Measurements from ENCODE around the gene NECAP2. TPM values are rescaled to one million over a fixed set of nuclear protein-coding genes. Genes with fewer than 3 reads are reported as not detected.

Gene NECAP2
- polyA plus RNA-seq, 2 donors = 26.3 to 32.5 TPM

- peaks cover 0 to 2% of the 10 kb centered on the region in 2 donors for H3K4me1 ChIP-seq (ENCODE audit: control insufficient read depth in 2 of 2, insufficient read depth in 2 of 2, low read length in 1 of 2)
- no peaks in the 10 kb centered on the region for H3K9me3 ChIP-seq (ENCODE audit: control insufficient read depth in 2 of 2, insufficient read depth in 1 of 2, low read depth in 1 of 2, low read length in 1 of 2)
- WGBS, 2 donors = 82 to 95% methylated on average over 7 of the region's 7 CpGs
- H3K36me3 ChIP-seq (ENCODE audit: control insufficient read depth in 2 of 2, insufficient read depth in 2 of 2, low read length in 1 of 2) = no peaks in the 10 kb centered on the region
- H3K4me3 ChIP-seq (ENCODE audit: low read depth in 1 of 2, low read length in 2 of 2) = no peak overlapping the region
- H3K27ac ChIP-seq (ENCODE audit: low read depth in 2 of 2, low read length in 1 of 2) = no peak overlapping the region
- H3K27me3 ChIP-seq (ENCODE audit: control insufficient read depth in 1 of 2, insufficient read depth in 2 of 2, low read length in 2 of 2) = no peaks in the 10 kb centered on the region
These were observed 18.5 kb upstream of the NECAP2 start for GRCh38 chr1:16422041-16422440.

- no peaks in the 10 kb centered on the region for H3K27me3 ChIP-seq (ENCODE audit: control insufficient read depth in 1 of 2, insufficient read depth in 2 of 2, low read length in 2 of 2)
- H3K4me3 ChIP-seq (ENCODE audit: low read depth in 1 of 2, low read length in 2 of 2) = no peak overlapping the region
- H3K36me3 ChIP-seq (ENCODE audit: control insufficient read depth in 2 of 2, insufficient read depth in 2 of 2, low read length in 1 of 2) = no peaks in the 10 kb centered on the region
- no peak overlapping the region for H3K27ac ChIP-seq (ENCODE audit: low read depth in 2 of 2, low read length in 1 of 2)
- WGBS, 2 donors = 88 to 91% methylated on average over 10 of the region's 10 CpGs
- no peaks in the 10 kb centered on the region for H3K9me3 ChIP-seq (ENCODE audit: control insufficient read depth in 2 of 2, insufficient read depth in 1 of 2, low read depth in 1 of 2, low read length in 1 of 2)
- H3K4me1 ChIP-seq (ENCODE audit: control insufficient read depth in 2 of 2, insufficient read depth in 2 of 2, low read length in 1 of 2) = peaks cover 0 to 2% of the 10 kb centered on the region in 2 donors
These were observed 15.1 kb upstream of the NECAP2 start for GRCh38 chr1:16425125-16426025.

GRCh38 chr1:16430606-16431005, 9.9 kb upstream of the NECAP2 start:
- Histone ChIP-seq H3K4me3 (ENCODE audit: low read depth in 1 of 2, low read length in 2 of 2) (no peak overlapping the region), H3K4me1 (ENCODE audit: control insufficient read depth in 2 of 2, insufficient read depth in 2 of 2, low read length in 1 of 2) (no peaks in the 10 kb centered on the region), H3K27me3 (ENCODE audit: control insufficient read depth in 1 of 2, insufficient read depth in 2 of 2, low read length in 2 of 2) (no peaks in the 10 kb centered on the region), H3K36me3 (ENCODE audit: control insufficient read depth in 2 of 2, insufficient read depth in 2 of 2, low read length in 1 of 2) (no peaks in the 10 kb centered on the region), H3K9me3 (ENCODE audit: control insufficient read depth in 2 of 2, insufficient read depth in 1 of 2, low read depth in 1 of 2, low read length in 1 of 2) (no peaks in the 10 kb centered on the region), H3K27ac (ENCODE audit: low read depth in 2 of 2, low read length in 1 of 2) (no peak overlapping the region)
- whole genome bisulfite sequencing, 2 donors = 77 to 86% methylated on average over 3 of the region's 3 CpGs

- Histone ChIP-seq H3K36me3 (ENCODE audit: control insufficient read depth in 2 of 2, insufficient read depth in 2 of 2, low read length in 1 of 2) (no peaks in the 10 kb centered on the region), H3K27me3 (ENCODE audit: control insufficient read depth in 1 of 2, insufficient read depth in 2 of 2, low read length in 2 of 2) (no peaks in the 10 kb centered on the region), H3K4me3 (ENCODE audit: low read depth in 1 of 2, low read length in 2 of 2) (no peak overlapping the region), H3K9me3 (ENCODE audit: control insufficient read depth in 2 of 2, insufficient read depth in 1 of 2, low read depth in 1 of 2, low read length in 1 of 2) (no peaks in the 10 kb centered on the region), H3K4me1 (ENCODE audit: control insufficient read depth in 2 of 2, insufficient read depth in 2 of 2, low read length in 1 of 2) (no peaks in the 10 kb centered on the region), H3K27ac (ENCODE audit: low read depth in 2 of 2, low read length in 1 of 2) (no peak overlapping the region)
- WGBS, 2 donors = 66 to 71% methylated on average over 9 of the region's 9 CpGs
These were observed 7.5 kb upstream of the NECAP2 start for GRCh38 chr1:16433030-16433429.

GRCh38 chr1:16434007-16434406, 6.5 kb upstream of the NECAP2 start:
- 97% methylated on average over 4 of the region's 4 CpGs for WGBS, 2 donors
- no peaks in the 10 kb centered on the region for H3K27me3 ChIP-seq (ENCODE audit: control insufficient read depth in 1 of 2, insufficient read depth in 2 of 2, low read length in 2 of 2)

GRCh38 chr1:16434501-16434900, 6.0 kb upstream of the NECAP2 start:
- Histone ChIP-seq H3K4me3 (ENCODE audit: low read depth in 1 of 2, low read length in 2 of 2) (no peak overlapping the region), H3K27ac (ENCODE audit: low read depth in 2 of 2, low read length in 1 of 2) (no peak overlapping the region), H3K4me1 (ENCODE audit: control insufficient read depth in 2 of 2, insufficient read depth in 2 of 2, low read length in 1 of 2) (no peaks in the 10 kb centered on the region), H3K27me3 (ENCODE audit: control insufficient read depth in 1 of 2, insufficient read depth in 2 of 2, low read length in 2 of 2) (no peaks in the 10 kb centered on the region), H3K36me3 (ENCODE audit: control insufficient read depth in 2 of 2, insufficient read depth in 2 of 2, low read length in 1 of 2) (no peaks in the 10 kb centered on the region), H3K9me3 (ENCODE audit: control insufficient read depth in 2 of 2, insufficient read depth in 1 of 2, low read depth in 1 of 2, low read length in 1 of 2) (no peaks in the 10 kb centered on the region)
- 64 to 65% methylated on average over 2 of the region's 2 CpGs for WGBS, 2 donors

More at GRCh38 chr1:16434007-16434406, 6.5 kb upstream of the NECAP2 start:
- no peak overlapping the region for H3K27ac ChIP-seq (ENCODE audit: low read depth in 2 of 2, low read length in 1 of 2)
- no peaks in the 10 kb centered on the region for H3K4me1 ChIP-seq (ENCODE audit: control insufficient read depth in 2 of 2, insufficient read depth in 2 of 2, low read length in 1 of 2)
- H3K9me3 ChIP-seq (ENCODE audit: control insufficient read depth in 2 of 2, insufficient read depth in 1 of 2, low read depth in 1 of 2, low read length in 1 of 2) = no peaks in the 10 kb centered on the region
- H3K4me3 ChIP-seq (ENCODE audit: low read depth in 1 of 2, low read length in 2 of 2) = no peak overlapping the region
- no peaks in the 10 kb centered on the region for H3K36me3 ChIP-seq (ENCODE audit: control insufficient read depth in 2 of 2, insufficient read depth in 2 of 2, low read length in 1 of 2)

- no peak within 1 kb of the TSS for H3K27ac ChIP-seq (ENCODE audit: low read depth in 2 of 2, low read length in 1 of 2)
- H3K4me1 ChIP-seq (ENCODE audit: control insufficient read depth in 2 of 2, insufficient read depth in 2 of 2, low read length in 1 of 2) = no peaks in the 10 kb centered on the region
- no peaks in the 10 kb centered on the region for H3K27me3 ChIP-seq (ENCODE audit: control insufficient read depth in 1 of 2, insufficient read depth in 2 of 2, low read length in 2 of 2)
- 69 to 72% methylated on average over 3 of the region's 3 CpGs for WGBS, 2 donors
- no peaks in the 10 kb centered on the region for H3K9me3 ChIP-seq (ENCODE audit: control insufficient read depth in 2 of 2, insufficient read depth in 1 of 2, low read depth in 1 of 2, low read length in 1 of 2)
- H3K4me3 ChIP-seq (ENCODE audit: low read depth in 1 of 2, low read length in 2 of 2) = no peak within 1 kb of the TSS
- H3K36me3 ChIP-seq (ENCODE audit: control insufficient read depth in 2 of 2, insufficient read depth in 2 of 2, low read length in 1 of 2) = no peaks in the 10 kb centered on the region
These were observed 3.5 kb upstream of the NECAP2 start, which contains the start of gene SPATA21 for GRCh38 chr1:16436946-16437474. TSS of gene SPATA21 (minus strand) at chr1:16437424. CDS start at chr1:16431371, 6,053 bp downstream.

- Histone ChIP-seq H3K9me3 (ENCODE audit: control insufficient read depth in 2 of 2, insufficient read depth in 1 of 2, low read depth in 1 of 2, low read length in 1 of 2) (no peaks in the 10 kb centered on the region), H3K4me3 (ENCODE audit: low read depth in 1 of 2, low read length in 2 of 2) (no peak overlapping the region), H3K36me3 (ENCODE audit: control insufficient read depth in 2 of 2, insufficient read depth in 2 of 2, low read length in 1 of 2) (peaks cover 0 to 2% of the 10 kb centered on the region in 2 donors), H3K27ac (ENCODE audit: low read depth in 2 of 2, low read length in 1 of 2) (no peak overlapping the region), H3K4me1 (ENCODE audit: control insufficient read depth in 2 of 2, insufficient read depth in 2 of 2, low read length in 1 of 2) (peaks cover 0 to 1% of the 10 kb centered on the region in 2 donors), H3K27me3 (ENCODE audit: control insufficient read depth in 1 of 2, insufficient read depth in 2 of 2, low read length in 2 of 2) (no peaks in the 10 kb centered on the region)
- WGBS, 2 donors = 90 to 95% methylated on average over 2 of the region's 2 CpGs
These were observed 2.0 kb upstream of the NECAP2 start for GRCh38 chr1:16438516-16438915.

- Histone ChIP-seq H3K4me3 (ENCODE audit: low read depth in 1 of 2, low read length in 2 of 2) (no peak overlapping the region), H3K27me3 (ENCODE audit: control insufficient read depth in 1 of 2, insufficient read depth in 2 of 2, low read length in 2 of 2) (no peaks in the 10 kb centered on the region), H3K4me1 (ENCODE audit: control insufficient read depth in 2 of 2, insufficient read depth in 2 of 2, low read length in 1 of 2) (peaks cover 0 to 4% of the 10 kb centered on the region in 2 donors), H3K36me3 (ENCODE audit: control insufficient read depth in 2 of 2, insufficient read depth in 2 of 2, low read length in 1 of 2) (peaks cover 0 to 6% of the 10 kb centered on the region in 2 donors), H3K27ac (ENCODE audit: low read depth in 2 of 2, low read length in 1 of 2) (no peak overlapping the region), H3K9me3 (ENCODE audit: control insufficient read depth in 2 of 2, insufficient read depth in 1 of 2, low read depth in 1 of 2, low read length in 1 of 2) (no peaks in the 10 kb centered on the region)
- 75 to 87% methylated on average over 2 of the region's 2 CpGs for WGBS, 2 donors
These were observed 1.6 kb upstream of the NECAP2 start for GRCh38 chr1:16438924-16439323.
